ENCODE measurements around the gene PTPN1.
A peak's percentile ranks its signal among the peaks of the same experiment; 100 is the strongest.
"Not testable (repeated sequence)": the region's sequence is repeated elsewhere in the genome, so short reads cannot be mapped to it uniquely, and the experiment has no call there.

PTPN1 gene

DNA sequence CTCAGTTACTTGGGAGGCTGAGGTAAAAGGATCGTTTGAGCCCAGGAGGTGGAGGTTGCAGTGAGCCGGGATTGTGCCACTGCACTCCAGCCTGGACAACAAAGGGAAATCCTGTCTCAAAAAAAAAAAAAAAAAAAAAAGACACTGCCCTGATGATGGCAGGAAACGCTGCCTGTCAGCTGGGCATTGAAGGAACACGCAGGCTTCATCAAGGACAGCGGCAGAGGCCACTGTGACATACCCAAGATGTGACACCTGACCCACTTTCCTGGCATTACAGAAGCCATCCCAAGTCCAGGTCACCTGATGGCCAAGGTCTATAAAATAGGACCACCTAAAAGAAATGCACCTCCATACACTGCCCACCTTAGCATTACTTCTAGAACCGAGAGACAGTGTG, 105.2 kb downstream of the PTPN1 start:
- no peak for DNase-seq

DNA sequence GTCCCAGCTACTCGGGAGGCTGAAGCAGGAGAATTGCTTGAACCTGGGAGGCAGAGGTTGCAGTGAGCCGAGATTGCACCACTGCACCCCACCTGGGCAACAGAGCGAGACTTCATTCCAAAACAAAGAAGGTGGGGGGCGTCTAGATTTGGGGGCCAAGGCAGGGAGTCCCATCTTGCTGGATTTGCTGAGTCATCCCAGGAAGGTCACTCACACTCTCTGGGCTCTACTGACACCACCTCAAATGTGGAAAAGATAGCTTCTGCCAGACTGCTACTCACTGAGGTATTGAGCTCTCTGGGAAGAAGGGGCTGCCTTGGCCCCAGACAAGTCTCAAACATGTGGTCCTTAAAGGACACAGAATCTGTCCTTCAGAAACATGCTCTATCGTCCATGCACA, 106.8 kb downstream of the PTPN1 start:
- no peak for DNase-seq

DNA sequence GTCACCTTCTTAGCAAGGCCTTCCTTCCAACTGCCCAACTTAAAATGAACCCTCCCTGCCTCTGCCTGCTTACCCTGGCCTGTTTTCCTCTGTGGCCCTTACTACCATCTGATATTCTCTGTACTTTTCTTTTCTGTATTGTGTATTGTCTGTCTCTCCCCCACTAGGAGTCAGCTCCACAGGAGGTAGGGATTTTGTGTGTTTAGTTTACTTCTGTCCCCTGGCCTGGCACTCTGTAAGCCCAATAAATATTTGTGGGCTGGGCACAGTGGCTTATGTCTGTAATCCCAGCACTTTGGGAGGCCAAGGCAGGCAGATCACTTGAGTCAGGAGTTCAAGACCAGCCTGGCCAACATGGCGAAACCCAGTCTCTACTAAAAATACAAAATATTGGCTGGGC, 108.4 kb downstream of the PTPN1 start:
- DNase-seq: no peak

DNA sequence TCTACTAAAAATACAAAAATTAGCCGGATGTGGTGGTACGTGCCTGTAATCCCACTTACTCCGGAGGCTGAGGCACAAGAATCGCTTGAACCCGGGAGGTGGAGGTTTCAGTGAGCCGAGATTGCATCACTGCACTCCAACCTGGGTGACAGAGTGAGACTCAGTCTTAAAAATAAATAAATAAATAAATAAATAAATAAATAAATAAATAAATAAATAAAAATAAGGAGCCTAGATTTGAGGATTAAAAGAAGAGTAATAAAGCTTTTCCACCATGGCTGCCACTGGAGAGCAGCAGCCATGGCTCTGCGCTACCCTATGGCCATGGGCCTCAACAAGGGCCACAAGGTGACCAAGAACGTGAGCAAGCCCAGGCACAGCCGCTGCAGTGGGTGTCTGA, 110.3 kb downstream of the PTPN1 start:
- DNase-seq: not testable (repeated sequence)

DNA sequence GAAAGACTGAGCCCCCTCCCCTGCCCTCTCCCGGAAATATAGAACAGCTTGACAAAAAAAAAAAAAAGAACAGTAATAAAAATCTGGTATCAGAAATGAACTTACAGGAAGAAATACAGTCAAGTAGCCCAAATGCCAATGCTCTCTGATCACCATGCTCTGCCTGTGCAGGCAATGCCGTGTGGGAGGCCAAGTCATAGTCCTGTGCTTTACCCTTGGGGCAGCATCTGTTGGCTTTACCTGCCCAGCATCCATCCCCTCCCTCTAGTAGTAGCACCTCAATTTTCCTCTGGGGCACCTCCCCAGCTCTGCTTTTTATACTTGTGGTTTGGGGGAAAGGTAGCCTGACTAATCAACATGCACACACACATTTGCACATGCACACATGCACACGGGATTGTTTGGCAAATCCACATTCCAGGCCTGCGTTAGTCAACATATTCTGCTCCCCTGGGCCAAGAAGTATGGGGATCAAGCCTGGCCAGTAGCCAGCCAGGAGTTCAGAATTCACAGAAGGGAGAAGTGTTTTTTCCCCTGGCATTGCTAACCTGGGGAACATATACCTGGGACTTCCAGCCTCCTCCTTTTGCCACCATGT, 111.0 kb downstream of the PTPN1 start:
- DNase-seq: no peak

DNA sequence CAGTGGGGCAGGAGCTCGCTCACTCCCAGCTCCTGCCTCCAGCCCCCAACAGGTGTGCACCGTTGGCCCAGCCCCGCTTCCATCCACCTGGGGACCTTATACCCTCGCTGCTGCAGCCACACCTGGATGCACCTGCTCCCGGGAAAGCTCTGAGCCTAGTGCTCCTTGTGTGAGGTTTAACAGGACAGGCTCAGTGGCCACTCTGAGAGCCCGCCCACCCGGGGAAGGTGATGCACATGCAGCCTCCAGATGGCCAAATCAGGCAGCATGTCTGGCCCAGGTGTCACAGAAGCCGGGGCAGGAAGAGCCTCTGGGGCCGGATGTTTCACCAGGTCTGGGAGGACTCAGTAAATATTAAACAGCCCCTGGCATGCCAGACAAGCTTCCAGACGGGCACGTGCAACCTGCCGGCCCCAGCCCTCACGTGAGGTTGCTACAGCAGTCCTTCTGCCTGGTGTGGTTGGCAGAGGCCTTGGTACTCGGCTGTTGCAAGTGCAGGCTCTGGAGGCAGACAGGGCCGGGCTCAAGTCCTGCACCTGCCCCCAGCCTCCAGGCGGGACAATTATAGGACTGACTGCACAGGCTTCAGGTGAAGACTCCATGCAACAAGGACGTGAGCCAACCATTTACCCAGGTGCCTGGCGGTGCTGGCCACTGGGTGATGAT, 114.3 kb downstream of the PTPN1 start:
- no peak for DNase-seq

DNA sequence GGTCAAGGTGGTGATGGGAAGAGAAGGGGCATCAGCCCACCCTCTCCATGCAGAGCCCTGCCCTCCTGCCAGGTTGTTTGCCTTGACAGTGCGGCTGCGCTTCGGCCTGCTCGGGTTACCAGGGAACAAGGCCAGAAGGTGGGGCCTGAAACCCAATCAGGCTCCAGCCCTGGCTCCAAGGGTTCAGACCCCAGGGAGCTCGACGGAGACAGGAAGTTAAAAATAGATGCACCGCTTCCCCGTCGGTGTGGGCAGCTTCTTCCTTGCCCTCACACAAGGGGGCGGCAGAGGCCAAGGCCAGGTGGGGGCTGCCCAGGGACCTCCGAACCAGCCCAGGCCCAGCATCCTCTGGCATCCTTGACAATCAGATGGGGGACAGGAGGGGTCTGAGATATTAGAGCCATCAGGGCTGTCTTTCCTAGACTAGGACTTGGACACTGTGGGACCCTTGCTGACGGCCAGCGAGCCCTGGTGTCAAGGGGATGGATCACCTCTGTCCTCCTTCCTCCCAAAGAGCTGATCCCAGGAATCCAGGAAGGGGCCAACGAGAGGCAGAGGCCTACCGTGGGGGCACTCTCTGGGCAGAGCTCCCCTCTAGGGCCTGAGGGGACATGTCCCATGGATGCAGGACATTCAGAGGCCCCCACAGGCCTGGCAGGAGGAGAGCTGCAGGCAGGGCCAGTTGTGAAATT, 115.9 kb downstream of the PTPN1 start:
- peak in 1 of 2 experiments; percentile 27 for DNase-seq

DNA sequence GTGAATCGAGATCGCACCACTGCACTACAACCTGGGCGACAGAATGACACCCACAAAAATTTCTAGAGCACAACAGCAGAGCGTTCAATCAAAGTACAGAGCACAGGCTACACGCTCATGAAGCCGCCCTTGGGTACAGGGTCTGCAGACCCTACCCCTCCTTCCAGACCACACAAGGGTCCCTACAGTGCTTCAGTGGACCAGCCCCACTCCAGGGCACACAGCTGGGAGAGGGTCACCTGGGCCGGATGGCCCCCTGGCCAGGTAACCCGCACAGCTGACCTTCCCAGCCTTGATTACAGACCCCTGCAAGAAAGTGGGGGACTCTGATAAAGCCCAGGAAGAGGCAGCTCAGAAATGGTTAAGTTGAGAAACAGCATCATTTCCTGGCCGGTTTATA, 117.6 kb downstream of the PTPN1 start:
- DNase-seq: no peak

DNA sequence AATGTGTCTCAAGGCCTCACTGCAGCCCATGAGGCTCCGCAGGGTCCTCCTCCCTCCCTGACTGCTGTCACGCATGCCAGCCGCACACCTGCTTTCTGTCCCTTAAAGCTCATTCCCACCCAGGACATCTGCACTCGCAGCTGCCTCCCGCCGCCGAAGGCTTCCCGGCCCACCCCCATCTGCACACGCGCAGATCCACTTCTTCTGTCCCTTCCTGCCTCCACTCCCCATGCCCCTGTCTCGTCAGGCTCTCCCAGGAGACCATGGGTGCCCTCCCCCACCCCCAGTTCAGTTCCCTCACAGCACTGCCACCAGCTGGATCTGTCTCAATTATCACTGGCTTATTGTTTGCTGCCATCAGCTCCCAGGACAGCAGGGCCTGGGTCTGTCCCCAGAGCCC, 118.1 kb downstream of the PTPN1 start:
- DNase-seq: no peak

DNA sequence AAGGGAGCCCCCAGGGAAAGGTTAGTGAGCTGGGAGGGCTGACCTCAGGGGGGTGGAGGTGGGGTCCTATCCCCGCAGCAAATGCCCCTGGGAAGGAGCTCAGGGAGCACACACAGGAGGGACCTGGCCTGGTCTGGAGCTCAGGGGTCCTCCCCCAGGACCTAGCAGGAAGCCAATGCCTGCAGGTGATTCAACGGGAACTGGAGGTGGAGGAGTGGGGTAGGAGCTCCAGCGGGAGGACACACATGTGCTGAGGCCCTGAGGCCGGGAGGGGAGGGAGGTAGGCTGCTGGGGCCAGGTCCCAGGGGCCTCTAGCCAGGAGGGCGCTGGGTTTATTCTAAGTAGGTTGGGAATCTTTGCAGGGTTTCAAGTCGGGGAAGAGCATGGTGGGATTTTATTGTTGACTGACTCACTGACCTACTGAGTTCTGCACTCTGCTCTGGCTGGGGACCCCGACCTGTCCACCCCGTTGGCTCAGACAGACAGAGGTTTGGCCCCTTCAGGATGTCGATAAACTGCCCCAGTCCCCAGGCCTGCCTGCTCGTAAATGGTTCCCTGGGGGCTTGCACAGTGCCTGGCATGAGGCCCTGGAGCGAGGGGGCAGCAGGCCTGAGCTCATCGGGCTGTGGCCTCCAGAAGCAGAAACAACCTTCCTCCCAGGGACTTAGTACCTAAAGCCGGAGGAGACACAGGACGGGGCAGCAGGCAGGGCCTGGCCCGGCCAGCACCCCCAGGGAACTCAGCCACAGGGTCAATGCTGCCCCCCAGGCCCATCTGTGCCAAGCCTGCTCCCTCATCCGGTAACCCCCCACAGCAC, 118.9 kb downstream of the PTPN1 start:
- DNase-seq: no peak

DNA sequence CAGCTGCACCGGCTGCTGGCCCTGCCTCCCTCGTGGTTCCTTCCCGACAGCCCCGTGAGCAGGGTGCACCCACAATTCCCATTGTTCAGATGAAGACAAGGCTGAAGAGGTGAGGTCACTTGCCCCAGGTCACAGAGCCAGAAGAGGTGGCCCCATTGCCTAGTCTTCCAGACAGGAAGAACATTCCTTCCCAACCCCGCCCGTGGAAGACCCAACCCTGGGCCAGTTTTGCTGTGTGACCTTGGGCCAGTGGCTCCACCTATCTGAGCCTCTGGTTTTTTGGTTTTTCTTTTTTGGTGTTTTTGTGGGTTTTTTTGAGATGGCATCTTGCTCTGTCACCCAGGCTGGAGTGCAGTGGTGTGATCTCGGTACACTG, 119.5 kb downstream of the PTPN1 start:
- no peak for DNase-seq

DNA sequence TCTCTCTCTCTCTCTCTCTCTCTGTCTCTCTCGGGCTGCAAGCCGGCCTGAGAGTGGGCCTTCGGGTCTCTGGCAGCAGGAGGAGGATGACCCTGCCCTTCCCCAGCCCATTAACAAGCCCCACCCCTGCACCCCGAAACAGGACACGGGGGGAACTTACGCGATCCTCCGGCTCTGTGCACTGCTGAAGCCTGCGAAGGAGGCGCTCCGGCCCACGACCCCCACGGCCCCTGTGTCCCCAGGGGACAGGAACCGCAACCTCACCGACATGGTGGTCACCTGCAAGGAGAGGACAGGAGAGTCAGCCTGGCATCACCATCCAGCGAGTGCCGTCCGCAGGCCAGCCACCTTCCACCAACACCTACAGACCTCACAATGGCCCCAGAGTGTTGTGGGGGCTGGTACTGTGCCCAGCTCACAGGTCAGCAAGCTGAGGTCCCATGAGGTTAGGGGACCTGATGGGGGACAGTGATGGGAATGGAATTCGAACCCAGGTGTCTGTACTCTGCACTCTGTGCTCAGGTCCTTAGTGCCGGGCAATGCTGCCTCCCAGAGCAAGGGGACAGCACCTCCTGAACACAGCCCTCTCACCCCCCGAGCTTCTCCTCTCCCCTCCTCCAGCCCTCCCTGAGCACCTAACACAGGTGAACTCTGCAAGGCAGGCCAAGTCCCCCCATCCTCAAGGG, 120.5 kb downstream of the PTPN1 start:
- DNase-seq: no peak

DNA sequence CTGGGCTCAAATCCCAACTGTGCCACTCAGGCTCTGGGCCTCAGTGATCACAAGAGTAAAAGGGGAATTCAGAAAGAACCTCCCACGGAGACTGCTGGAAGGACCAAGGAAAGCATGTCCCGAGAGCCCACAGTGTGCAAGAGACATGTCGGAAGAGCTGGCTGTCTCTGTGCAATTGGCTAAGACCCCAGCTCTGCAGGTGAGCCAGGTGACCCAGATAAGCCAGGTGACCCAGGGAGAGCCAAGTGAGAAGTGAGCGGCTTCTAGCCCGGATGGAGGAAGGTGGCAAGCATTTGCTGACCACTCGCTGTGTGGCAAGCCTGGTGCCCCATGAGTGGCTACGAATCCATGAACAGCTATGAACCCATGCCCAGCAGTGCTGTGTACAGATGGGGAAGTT, 122.1 kb downstream of the PTPN1 start:
- no peak for DNase-seq

DNA sequence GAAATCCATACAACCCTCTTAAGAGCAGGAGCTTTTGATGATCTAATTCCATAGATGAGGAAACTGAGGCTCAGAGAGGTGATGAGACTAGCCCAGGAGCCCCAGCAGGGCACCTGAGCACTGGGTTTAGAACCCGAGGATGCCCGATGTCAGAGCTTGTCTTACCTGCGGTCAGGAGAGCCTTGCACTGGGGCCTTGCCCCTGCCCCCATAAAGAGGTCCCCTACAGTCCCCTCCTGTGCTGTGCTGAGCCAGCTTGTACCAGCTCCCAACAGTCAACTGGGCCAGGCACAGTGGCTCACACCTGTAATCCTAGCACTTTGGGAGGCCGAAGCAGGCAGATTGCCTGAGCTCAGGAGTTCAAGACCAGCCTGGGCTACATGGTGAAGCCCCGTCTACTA, 122.5 kb downstream of the PTPN1 start:
- no peak for DNase-seq

DNA sequence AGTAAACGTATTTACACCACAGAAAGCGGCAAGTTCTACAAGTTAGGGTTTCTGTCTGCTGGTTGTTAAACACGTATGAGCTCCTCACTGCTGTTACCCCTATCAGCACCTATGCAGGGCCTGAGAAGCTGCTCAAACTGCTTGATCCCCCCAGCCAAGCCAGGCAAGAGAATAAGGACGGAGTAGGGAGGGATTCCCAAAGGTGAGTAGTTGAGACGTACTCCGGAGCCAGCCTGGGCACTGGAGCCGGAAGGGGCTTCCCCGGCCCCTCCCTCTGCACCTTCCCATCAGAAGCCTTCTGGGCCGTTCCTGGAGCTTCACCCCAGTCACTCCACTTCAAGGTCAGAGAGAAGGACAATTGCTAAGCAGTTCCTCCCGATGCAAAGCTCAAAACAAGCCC, 123.2 kb downstream of the PTPN1 start:
- DNase-seq: no peak

DNA sequence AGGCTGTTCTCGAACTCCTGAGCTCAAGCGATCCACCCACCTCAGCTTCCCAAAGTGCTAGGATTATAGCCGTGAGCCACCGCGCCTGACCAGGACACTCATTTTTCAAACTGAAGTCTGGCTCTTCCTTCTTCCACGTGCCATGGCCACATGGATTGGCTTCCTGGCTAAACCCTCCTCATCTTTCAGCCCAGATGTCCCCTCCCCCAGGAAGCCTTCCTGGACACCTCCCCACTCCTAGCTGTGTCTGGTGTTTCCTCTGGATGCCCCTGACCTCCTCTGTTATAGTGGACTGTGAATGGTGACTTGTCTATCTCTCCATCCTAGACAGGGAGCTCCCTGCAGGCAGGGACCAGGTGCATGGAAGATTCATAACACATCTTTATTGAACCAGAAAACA, 124.0 kb downstream of the PTPN1 start:
- no peak for DNase-seq
